Esophagus squamous epithelium (tissue), 4 donors: Measurements from ENCODE around the gene RREB1.

ENCODE experiments used
- CTCF ChIP-seq, 6 experiments: fragments of 450-650 bp in 4 of 6; fragments of 200-600 bp in 2 of 6; sonication (generic) in 2 of 6; IDR thresholded peaks; one replicate each; pipeline ENCODE4 v1.5.1; 2016 to 2019; ENCODE audit warnings: antibody characterized with exemption in 6 of 6, mild to moderate bottlenecking in 4 of 6, moderate library complexity in 4 of 6
- POLR2A ChIP-seq, 4 donors: fragments of 450-650 bp; IDR thresholded peaks; one replicate each; pipeline ENCODE4 v1.6.1; 2017; ENCODE audit warnings: antibody characterized with exemption in 4 of 4, mild to moderate bottlenecking in 4 of 4, moderate library complexity in 3 of 4

GRCh38 chr6:7230327-7230691, 122.5 kb downstream of the RREB1 start:
- TF ChIP-seq CTCF (IDR thresholded peaks at IDR 0.05) (no peak), POLR2A (IDR thresholded peaks at IDR 0.05) (no peak)
